Uterus (tissue), 2 donors: ENCODE data around the gene CCDC171.

Experiments used
- CTCF ChIP-seq, 4 experiments: fragments of 200-600 bp in 2 of 4; fragments of 450-650 bp in 2 of 4; sonication (generic) in 2 of 4; IDR thresholded peaks; one replicate each; pipeline ENCODE4 v1.5.1; 2016 to 2019; ENCODE audit warnings: antibody characterized with exemption in 4 of 4, mild to moderate bottlenecking in 2 of 4, moderate library complexity in 1 of 4
- POLR2A ChIP-seq, 2 donors: fragments of 450-650 bp; IDR thresholded peaks; one replicate each; pipeline ENCODE4 v1.6.1; 2016; ENCODE audit warnings: antibody characterized with exemption in 2 of 2, mild to moderate bottlenecking in 1 of 2, moderate library complexity in 1 of 2

- TF ChIP-seq POLR2A (IDR thresholded peaks at IDR 0.05) (no peak), CTCF (IDR thresholded peaks at IDR 0.05) (no peak)
Observed at GRCh38 chr9:15584379-15584778, 31.5 kb downstream of the CCDC171 start.
